GM13976 (cell line): Measurements from ENCODE around the gene CTRB1.
"Not testable (repeated sequence)": the region's sequence is repeated elsewhere in the genome, so short reads cannot be mapped to it uniquely, and the experiment has no call there.

Source experiments
- DNase-seq: peaks from one replicate; pipeline ENCODE4 v3.0.0; 2012; ENCODE audit warnings: low spot score
- CTCF ChIP-seq: IDR thresholded peaks from 2 replicates; pipeline ENCODE4 v1.5.1; 2012; ENCODE audit warnings: borderline replicate concordance, mild to moderate bottlenecking; ENCODE audit not compliant: insufficient read depth; ENCODE audit errors: extremely low read depth, missing control alignments, control extremely low read depth
- in situ Hi-C: fragments of 300-500 bp; cut with MboI; formaldehyde crosslinking; loops from one replicate; pipeline ENCODE4 v1.12.0; 2022; ENCODE audit warnings: low sequenced_read_pairs, mixed read lengths, inconsistent platforms; ENCODE audit not compliant: unreplicated experiment

The CTRB1 gene

GRCh38 chr16:75266738-75267630, 48.2 kb downstream of the CTRB1 start:
- in situ Hi-C loops: no loop called here
- no peak for DNase-seq
- no peak for TF ChIP-seq CTCF

- in situ Hi-C loops: no loop called here
- no peak for DNase-seq
- no peak for TF ChIP-seq CTCF
Measured at GRCh38 chr16:75267631-75268264, 49.0 kb downstream of the CTRB1 start.

GRCh38 chr16:75269358-75269757, 50.6 kb downstream of the CTRB1 start:
- in situ Hi-C loops, DNase-seq: not testable (repeated sequence)

GRCh38 chr16:75271441-75272096, 52.8 kb downstream of the CTRB1 start:
- DNase-seq: no peak
- TF ChIP-seq CTCF: no peak
- in situ Hi-C loops: no loop called here

GRCh38 chr16:75272097-75272551, 53.3 kb downstream of the CTRB1 start:
- DNase-seq: peak; percentile 55
- in situ Hi-C loops: no loop called here
- no peak for TF ChIP-seq CTCF

GRCh38 chr16:75272629-75273028, 53.8 kb downstream of the CTRB1 start:
- in situ Hi-C loops, DNase-seq: not testable (repeated sequence)

GRCh38 chr16:75273054-75273925, 54.5 kb downstream of the CTRB1 start:
- TF ChIP-seq CTCF: no peak
- DNase-seq: no peak

More at GRCh38 chr16:75273054-75273925, 54.5 kb downstream of the CTRB1 start:
- in situ Hi-C loops: no loop called here
